Cardiac fibroblast (primary cell): ENCODE results near the gene NRP1.
A peak's percentile ranks its signal among the peaks of the same experiment; 100 is the strongest.

Source experiments
- DNase-seq, 2 donors: peaks; one replicate each; pipeline versions ENCODE4 v3.0.0 to v3.0.0-alpha.2; 2010; ENCODE audit warnings: low read depth in 2 of 2
- H3K4me3 ChIP-seq, 2 donors: replicated peaks in 1 of 2; 1 replicate in 1 of 2; 2 replicates in 1 of 2; pipeline ENCODE4 v1.5.1; 2011; ENCODE audit warnings: low read depth in 2 of 2, low read length in 2 of 2, mild to moderate bottlenecking in 2 of 2, moderate library complexity in 1 of 2
- CTCF ChIP-seq: IDR thresholded peaks from one replicate; pipeline ENCODE4 v1.5.1; 2011; ENCODE audit warnings: low read depth, mild to moderate bottlenecking, low read length, inconsistent platforms

The NRP1 gene

GRCh38 chr10:33278198-33278597 is 56.3 kb downstream of the NRP1 start:
- no peak for DNase-seq
- TF ChIP-seq CTCF: no peak

DNA sequence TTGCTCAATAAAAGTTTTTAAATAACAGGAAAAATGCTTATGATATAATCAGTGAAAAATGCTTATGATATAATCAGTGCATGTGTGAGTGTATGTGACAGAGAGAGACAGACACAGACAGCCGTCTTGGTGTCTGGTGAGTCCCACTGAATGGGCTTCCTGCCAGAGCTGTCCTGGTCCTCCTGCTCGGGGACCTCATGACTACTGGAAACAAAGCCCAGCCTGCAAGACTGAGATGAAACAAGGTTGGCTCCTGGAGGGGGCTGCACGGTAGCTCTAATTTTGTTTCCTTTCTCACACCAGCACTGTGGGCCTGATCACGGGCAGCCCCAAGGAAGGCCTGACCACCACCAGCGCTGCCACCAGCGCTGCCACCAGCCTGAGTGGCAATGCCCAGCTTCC is 57.3 kb downstream of the NRP1 start:
- peak; percentile 43 to 71 for DNase-seq
- no peak overlapping the region for H3K4me3 ChIP-seq
- TF ChIP-seq CTCF: no peak

More at GRCh38 chr10:33278198-33278597, 56.3 kb downstream of the NRP1 start:
- no peak overlapping the region for H3K4me3 ChIP-seq

DNA sequence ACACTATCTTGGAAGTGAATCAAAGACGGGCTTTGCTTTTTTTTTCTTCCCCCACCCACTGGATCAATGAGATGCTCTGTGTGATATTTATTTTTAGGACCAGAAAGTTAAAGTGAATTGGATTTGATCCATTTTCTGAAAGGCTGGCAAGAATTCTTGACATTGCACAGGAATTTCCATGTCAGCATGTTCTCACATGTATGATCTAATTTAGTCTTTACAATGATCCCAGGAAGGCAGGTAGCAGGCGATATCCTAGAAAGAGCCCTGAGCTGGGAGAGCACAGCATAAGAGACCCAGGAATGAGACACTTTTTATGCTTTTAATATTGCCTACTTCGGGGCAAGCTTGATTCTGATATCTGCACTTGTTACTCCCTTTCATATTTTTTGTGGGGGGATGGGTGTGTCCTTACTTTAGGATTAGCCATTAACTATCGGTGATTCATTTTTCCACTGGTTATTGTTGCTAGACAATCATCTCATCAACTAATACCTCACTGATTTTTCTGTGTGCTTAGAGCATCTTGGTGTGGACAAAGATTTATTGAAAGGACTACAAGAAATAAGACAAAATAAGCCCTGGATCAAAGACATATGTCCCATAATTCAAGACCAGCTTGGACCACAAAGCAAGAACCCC is 58.1 kb downstream of the NRP1 start:
- no peak for TF ChIP-seq CTCF
- H3K4me3 ChIP-seq: no peak overlapping the region
- DNase-seq: no peak

GRCh38 chr10:33274096-33274785 is 60.2 kb downstream of the NRP1 start:
- TF ChIP-seq CTCF: no peak
- H3K4me3 ChIP-seq: no peak overlapping the region
- no peak for DNase-seq

DNA sequence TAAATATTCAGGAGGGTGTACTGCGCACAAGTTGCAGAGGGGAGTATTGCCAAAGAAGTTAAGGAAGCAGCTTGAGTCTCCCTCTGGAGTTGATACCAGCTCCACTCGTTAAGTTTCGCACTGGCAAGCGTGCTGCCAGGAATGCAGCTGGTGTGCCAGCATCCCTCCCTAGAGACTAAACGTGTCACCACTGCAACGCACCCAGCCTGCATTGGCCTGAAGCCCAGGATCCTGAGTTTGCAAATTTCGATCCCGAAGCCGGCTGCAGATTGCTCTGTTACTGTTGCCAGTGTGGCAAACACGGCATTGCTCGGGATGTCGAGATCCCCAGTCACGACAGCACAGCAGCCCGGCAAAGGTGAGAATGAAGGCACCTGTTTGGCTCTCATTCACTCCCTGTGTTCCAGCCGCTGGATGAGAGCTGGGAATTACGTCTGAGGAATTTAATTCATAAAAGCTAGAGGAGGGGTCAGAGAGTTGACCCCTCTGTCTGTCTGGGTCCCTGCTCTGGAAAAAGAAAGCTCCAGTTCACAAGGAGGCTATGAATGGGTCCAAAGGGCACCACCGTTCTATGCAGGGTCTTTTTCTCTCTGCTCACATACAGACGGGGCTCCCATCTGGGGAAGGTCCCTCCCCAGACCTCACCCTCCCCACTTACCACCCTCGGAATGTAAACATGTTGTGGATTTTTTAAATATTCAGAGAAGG is 61.0 kb downstream of the NRP1 start:
- DNase-seq: peak; percentile 98 to 100
- TF ChIP-seq CTCF: peak; percentile 21
- H3K4me3 ChIP-seq: peak overlapping the region in 1 of 2 donors; percentile 36

DNA sequence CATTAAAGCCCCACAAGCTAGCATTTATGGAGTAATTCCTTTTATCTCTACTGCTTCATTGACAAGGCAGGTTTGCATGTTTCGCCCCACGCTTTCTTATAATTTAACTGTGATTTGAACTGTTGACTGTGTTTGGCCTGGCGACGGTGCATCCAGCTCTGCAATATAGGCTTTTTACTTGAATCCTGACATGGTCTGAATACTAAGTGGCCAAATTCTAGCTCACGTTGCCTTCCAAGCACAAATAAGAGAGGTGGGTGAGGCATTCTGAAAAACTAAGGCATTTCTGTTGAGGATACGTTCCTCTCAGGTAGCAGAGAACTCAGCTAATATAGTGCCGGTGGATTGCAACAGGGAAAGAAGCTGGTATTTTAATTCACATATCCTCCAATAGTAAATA is 61.8 kb downstream of the NRP1 start:
- H3K4me3 ChIP-seq: no peak overlapping the region
- TF ChIP-seq CTCF: no peak
- no peak for DNase-seq
